SU-DHL-6 (cell line): Measurements from ENCODE around the gene TMEM140.

Source experiments
- EZH2phosphoT487 ChIP-seq: fragments of 200-600 bp; sonication (generic), shearing (Covaris generic); conservative IDR thresholded peaks from 2 replicates; pipeline ENCODE4 v1.6.1; 2018; ENCODE audit warnings: mild to moderate bottlenecking, antibody characterized with exemption, low read length, moderate library complexity, mixed read lengths
- TF ChIP-seq, protein P1 (sequence below): fragments of 200-600 bp; sonication (generic); IDR thresholded peaks from one replicate; pipeline ENCODE4 v1.5.1; 2017; ENCODE audit warnings: antibody characterized with exemption, mild to moderate bottlenecking, low read length, moderate library complexity; ENCODE audit not compliant: insufficient read depth, poor library complexity, severe bottlenecking

DNA sequence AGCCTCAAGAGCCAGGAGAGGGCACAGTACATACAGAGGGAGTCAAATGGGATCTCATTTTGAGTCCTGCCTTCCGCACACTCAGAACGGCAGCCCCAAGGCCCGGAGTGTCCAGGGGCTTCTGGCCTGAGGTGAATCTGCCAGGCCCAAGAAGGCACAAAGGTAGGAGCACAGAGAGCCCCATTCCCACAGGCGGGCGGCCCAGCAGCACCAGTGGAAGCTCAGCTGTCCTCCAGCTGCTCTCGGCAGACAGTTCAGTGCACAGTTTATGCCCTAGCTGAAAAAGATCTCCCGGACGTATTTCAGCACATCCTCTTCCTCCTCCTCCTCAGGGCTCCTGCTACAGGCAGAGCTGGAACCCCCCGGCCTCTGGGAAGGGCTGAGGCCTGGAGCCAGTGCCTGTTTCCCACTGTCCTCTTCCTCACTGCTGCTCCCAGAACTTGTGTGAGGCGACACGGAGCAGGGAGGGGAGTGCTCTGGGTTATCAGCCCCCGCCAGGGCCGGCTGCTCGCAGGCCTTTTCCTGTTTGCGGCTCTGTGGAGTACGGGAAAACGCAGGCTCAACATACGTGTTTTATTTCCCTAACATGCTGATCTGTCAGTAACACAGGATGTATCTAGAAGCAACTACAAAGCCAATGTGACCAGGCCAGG, 18.6 kb downstream of the TMEM140 start:
- TF ChIP-seq, protein P1, sequence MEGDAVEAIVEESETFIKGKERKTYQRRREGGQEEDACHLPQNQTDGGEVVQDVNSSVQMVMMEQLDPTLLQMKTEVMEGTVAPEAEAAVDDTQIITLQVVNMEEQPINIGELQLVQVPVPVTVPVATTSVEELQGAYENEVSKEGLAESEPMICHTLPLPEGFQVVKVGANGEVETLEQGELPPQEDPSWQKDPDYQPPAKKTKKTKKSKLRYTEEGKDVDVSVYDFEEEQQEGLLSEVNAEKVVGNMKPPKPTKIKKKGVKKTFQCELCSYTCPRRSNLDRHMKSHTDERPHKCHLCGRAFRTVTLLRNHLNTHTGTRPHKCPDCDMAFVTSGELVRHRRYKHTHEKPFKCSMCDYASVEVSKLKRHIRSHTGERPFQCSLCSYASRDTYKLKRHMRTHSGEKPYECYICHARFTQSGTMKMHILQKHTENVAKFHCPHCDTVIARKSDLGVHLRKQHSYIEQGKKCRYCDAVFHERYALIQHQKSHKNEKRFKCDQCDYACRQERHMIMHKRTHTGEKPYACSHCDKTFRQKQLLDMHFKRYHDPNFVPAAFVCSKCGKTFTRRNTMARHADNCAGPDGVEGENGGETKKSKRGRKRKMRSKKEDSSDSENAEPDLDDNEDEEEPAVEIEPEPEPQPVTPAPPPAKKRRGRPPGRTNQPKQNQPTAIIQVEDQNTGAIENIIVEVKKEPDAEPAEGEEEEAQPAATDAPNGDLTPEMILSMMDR, result no peak
- TF ChIP-seq EZH2phosphoT487, result no peak
